Lower lobe of right lung (tissue), 2 donors: ENCODE results near the gene NPEPL1. TPM values are rescaled to one million over a fixed set of nuclear protein-coding genes. Genes with fewer than 3 reads are reported as not detected.

Experiments
- ATAC-seq, 2 donors: fragments of 200-7000 bp; cut with Tn5 transposase; one replicate each; pipeline ENCODE4 v1.9.1; 2020 to 2022; ENCODE audit warnings: mild to moderate bottlenecking in 2 of 2, moderate library complexity in 2 of 2
- DNase-seq: peaks from one replicate; pipeline ENCODE4 v3.0.0-alpha.2; 2020
- H3K27ac ChIP-seq: fragments of 200-600 bp; one replicate; pipeline ENCODE4 v1.8.0; 2022
- H3K27me3 ChIP-seq: fragments of 200-600 bp; one replicate; pipeline ENCODE4 v1.8.0; 2022; ENCODE audit warnings: low read depth
- H3K36me3 ChIP-seq: fragments of 200-600 bp; one replicate; pipeline ENCODE4 v1.8.0; 2022; ENCODE audit warnings: mild to moderate bottlenecking
- H3K4me1 ChIP-seq: fragments of 200-600 bp; one replicate; pipeline ENCODE4 v1.8.0; 2022
- H3K4me3 ChIP-seq: fragments of 200-600 bp; one replicate; pipeline ENCODE4 v1.8.0; 2022; ENCODE audit warnings: mild to moderate bottlenecking
- H3K9me3 ChIP-seq: fragments of 200-600 bp; one replicate; pipeline ENCODE4 v1.8.0; 2022
- intact Hi-C: fragments of 100-400 bp; cut with DNase I; formaldehyde crosslinking; loops from one replicate; pipeline ENCODE4 v1.11.0; 2022
- total RNA-seq: library from RNA; stranded (reverse); fragmentation: NEBNext Ultra II Directional; extraction: Animal tissue kit (Norgen Biotek cat#: 25700); gene quantifications from one replicate; pipeline ENCODE4 v1.2.1, GENCODE V29; 2021
- TF ChIP-seq, protein P1 (sequence below): fragments of 200-600 bp; IDR thresholded peaks from one replicate; pipeline ENCODE4 v1.8.0; 2022; ENCODE audit warnings: antibody characterized with exemption, mild to moderate bottlenecking
- donor health status: DM: no; HTN: yes; CAD: no; lungs with severe emphysema.

Gene NPEPL1
- total RNA-seq, 1 donor from 2014 or later: 40.6 TPM

DNA sequence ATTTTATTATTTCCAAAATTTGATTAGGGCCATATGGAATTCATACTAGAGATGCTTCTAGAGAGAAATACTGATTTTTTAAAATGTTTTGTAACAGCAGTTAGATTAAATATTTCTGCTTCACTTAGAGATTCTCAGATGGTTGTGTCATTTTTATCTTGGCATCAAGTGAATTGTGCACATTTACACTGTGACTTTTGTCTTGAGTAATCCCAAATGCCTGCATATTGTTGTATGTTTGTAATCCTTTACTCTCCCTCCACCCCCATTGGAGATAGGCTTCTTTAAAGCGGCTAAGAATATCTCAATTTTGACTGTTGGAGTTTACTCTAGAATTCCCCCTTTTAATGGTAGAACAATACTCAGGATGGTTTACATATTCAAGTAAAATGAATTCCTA is 22.5 kb upstream of the NPEPL1 start:
- no peak overlapping the region for H3K27ac ChIP-seq
- DNase-seq (no peak), ATAC-seq (no peak)
- H3K4me3 ChIP-seq: no peak overlapping the region
- intact Hi-C loops: no loop called here
- H3K27me3 ChIP-seq: no peaks in the 10 kb centered on the region
- TF ChIP-seq, protein P1, sequence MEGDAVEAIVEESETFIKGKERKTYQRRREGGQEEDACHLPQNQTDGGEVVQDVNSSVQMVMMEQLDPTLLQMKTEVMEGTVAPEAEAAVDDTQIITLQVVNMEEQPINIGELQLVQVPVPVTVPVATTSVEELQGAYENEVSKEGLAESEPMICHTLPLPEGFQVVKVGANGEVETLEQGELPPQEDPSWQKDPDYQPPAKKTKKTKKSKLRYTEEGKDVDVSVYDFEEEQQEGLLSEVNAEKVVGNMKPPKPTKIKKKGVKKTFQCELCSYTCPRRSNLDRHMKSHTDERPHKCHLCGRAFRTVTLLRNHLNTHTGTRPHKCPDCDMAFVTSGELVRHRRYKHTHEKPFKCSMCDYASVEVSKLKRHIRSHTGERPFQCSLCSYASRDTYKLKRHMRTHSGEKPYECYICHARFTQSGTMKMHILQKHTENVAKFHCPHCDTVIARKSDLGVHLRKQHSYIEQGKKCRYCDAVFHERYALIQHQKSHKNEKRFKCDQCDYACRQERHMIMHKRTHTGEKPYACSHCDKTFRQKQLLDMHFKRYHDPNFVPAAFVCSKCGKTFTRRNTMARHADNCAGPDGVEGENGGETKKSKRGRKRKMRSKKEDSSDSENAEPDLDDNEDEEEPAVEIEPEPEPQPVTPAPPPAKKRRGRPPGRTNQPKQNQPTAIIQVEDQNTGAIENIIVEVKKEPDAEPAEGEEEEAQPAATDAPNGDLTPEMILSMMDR: no peak
- peaks cover 80% of the 10 kb centered on the region for H3K36me3 ChIP-seq
- peaks cover 12% of the 10 kb centered on the region for H3K4me1 ChIP-seq
- H3K9me3 ChIP-seq: no peaks in the 10 kb centered on the region

DNA sequence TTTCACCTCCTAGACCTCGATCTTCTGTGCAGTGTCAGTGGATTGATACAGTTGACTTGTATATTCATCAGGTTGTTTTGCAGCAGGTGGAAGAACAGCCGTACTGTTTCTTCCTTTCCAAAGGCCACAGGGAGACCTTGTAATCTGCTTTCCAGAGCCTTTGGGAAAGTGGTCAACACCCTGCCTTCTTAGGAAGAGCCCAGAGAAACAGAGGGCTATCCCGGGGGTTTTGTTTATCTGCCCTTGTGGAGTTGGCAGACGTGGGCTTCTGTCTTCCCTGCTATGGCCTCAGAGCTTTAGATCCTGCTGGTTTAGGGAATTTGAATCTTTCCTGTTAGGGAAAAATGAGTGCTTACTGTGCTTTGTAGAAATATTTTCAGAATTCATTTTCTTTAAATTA is 21.9 kb upstream of the NPEPL1 start:
- Histone ChIP-seq H3K27me3 (no peaks in the 10 kb centered on the region), H3K4me3 (no peak overlapping the region), H3K4me1 (peaks cover 12% of the 10 kb centered on the region), H3K27ac (no peak overlapping the region), H3K36me3 (peaks cover 81% of the 10 kb centered on the region), H3K9me3 (no peaks in the 10 kb centered on the region)
- TF ChIP-seq, protein P1: no peak
- no peak for ATAC-seq
- DNase-seq: no peak
- intact Hi-C loops: no loop called here

DNA sequence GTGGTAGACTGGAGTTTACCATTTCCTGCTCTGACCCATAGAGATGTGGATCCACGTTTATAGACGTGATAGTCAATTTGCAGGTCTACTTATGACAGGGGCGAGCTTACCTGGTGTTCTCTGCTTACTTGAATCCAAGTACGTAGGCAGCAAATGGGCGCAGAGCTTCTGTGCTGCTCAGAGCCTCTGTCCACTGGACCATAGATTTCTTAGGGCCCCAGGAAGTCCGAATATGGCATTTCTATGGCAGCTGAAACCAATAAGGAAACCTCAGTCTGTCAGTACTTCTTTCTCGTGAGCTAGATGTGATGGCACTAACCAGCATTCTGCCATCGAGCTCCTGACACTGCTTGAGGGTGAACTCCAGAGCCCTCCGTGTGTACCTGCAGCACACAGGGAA is 19.5 kb upstream of the NPEPL1 start:
- no peak for DNase-seq
- no peaks in the 10 kb centered on the region for H3K9me3 ChIP-seq
- peaks cover 94% of the 10 kb centered on the region for H3K36me3 ChIP-seq
- H3K4me3 ChIP-seq: no peak overlapping the region
- no peaks in the 10 kb centered on the region for H3K27me3 ChIP-seq
- intact Hi-C loops: no loop called here
- TF ChIP-seq, protein P1: no peak
- no peak overlapping the region for H3K27ac ChIP-seq
- peaks cover 12% of the 10 kb centered on the region for H3K4me1 ChIP-seq
- no peak for ATAC-seq

DNA sequence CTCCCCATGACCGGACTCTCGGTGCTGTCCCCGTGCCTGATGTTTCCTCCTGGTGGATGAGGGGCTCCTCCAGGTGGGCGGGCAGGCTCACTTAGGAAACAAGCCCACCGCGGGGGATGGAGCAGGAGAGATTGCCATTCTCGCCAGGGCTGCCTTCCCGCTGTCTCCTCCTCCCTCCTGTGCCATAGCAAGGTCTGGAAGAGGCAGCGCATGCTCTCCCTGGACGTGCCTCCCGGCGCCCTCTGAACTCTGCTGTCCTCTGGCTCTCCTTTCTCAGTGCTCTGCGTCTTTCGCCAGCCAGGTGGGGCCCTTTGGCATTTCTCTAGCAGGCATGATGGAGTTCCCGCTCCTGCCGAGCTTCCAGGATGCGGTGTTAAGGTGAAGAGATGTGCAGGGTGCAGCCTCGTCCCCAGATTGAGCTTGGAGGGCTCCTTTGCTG is 17.4 kb upstream of the NPEPL1 start:
- no peaks in the 10 kb centered on the region for H3K27me3 ChIP-seq
- peaks cover 2% of the 10 kb centered on the region for H3K4me1 ChIP-seq
- DNase-seq: no peak
- no peak for ATAC-seq
- H3K27ac ChIP-seq: no peak overlapping the region
- H3K4me3 ChIP-seq: no peak overlapping the region
- no peaks in the 10 kb centered on the region for H3K9me3 ChIP-seq
- H3K36me3 ChIP-seq: peaks cover 94% of the 10 kb centered on the region
- intact Hi-C loops: no loop called here
- TF ChIP-seq, protein P1: no peak

DNA sequence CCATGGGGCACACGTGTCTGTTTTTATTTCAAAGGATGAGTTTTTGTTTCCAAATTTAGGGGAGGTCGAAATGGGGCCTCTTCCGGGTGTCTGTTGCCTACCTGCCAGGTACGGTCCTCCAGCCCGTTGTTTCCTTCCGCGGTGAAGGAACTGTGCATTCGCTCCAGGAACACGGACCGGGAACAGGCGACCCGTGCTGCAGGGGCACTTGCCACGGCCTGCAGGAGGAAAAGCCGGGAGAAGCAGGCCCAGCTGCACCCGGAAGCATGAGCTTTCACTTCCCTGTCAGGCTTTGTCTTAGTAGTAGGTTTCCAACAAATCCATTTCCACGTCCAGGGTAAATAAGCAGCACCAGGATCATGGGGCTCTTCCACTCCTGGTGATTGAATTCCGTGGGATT is 17.0 kb upstream of the NPEPL1 start:
- DNase-seq (no peak), ATAC-seq (no peak)
- TF ChIP-seq, protein P1: no peak
- H3K9me3 ChIP-seq: no peaks in the 10 kb centered on the region
- peaks cover 94% of the 10 kb centered on the region for H3K36me3 ChIP-seq
- no peak overlapping the region for H3K27ac ChIP-seq
- no peaks in the 10 kb centered on the region for H3K27me3 ChIP-seq
- no peaks in the 10 kb centered on the region for H3K4me1 ChIP-seq
- no peak overlapping the region for H3K4me3 ChIP-seq
- intact Hi-C loops: no loop called here

DNA sequence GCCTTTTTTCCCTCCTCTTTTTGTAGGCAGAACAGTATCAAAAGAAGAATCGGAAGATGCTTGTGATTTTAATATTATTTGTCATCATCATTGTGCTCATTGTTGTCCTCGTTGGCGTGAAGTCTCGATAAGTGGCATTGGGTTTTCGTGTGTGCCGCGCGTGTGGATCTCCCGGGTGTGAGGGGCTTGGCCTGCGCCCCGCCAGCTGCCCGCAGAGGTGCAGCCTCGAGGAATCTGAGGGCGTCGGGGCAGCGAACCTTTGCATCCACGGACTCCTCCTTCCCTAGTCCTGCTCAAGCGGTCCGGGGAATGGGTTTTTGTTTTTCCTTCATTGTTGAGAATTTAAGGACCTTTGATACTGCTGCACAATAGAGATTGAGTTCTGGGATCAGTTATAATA is 16.4 kb upstream of the NPEPL1 start:
- Histone ChIP-seq H3K4me3 (no peak overlapping the region), H3K4me1 (no peaks in the 10 kb centered on the region), H3K9me3 (no peaks in the 10 kb centered on the region), H3K27me3 (no peaks in the 10 kb centered on the region), H3K36me3 (peaks cover 92% of the 10 kb centered on the region), H3K27ac (no peak overlapping the region)
- intact Hi-C loops: no loop called here
- TF ChIP-seq, protein P1: no peak
- ATAC-seq (no peak), DNase-seq (no peak)
